GM19193 (cell line): Measurements from ENCODE around the gene CLEC1A.

Experiments used
- POLR2A ChIP-seq: IDR thresholded peaks from 4 replicates; pipeline ENCODE4 v1.6.1; 2011; ENCODE audit not compliant: insufficient read depth, insufficient read length; ENCODE audit errors: extremely low read depth

The CLEC1A gene

GRCh38 chr12:10098791-10099190 lies at the start of gene CLEC1A:
Gene CLEC1A, minus strand, starts transcription at chr12:10098985. Its CDS starts 63 bp downstream, at chr12:10098922.
- TF ChIP-seq POLR2A: no peak

GRCh38 chr12:10147714-10148403 lies 49.1 kb upstream of the CLEC1A start:
- TF ChIP-seq POLR2A: no peak

GRCh38 chr12:10142976-10143589 lies 44.3 kb upstream of the CLEC1A start:
- no peak for TF ChIP-seq POLR2A

- TF ChIP-seq POLR2A: no peak
Observed at GRCh38 chr12:10140001-10140400, 41.2 kb upstream of the CLEC1A start.

- no peak for TF ChIP-seq POLR2A
Observed at GRCh38 chr12:10136637-10137205, 37.9 kb upstream of the CLEC1A start.

- no peak for TF ChIP-seq POLR2A
Observed at GRCh38 chr12:10135126-10135525, 36.3 kb upstream of the CLEC1A start.

GRCh38 chr12:10132850-10133370 lies 34.1 kb upstream of the CLEC1A start:
- TF ChIP-seq POLR2A: no peak

- TF ChIP-seq POLR2A: no peak
Observed at GRCh38 chr12:10131111-10131690, 32.4 kb upstream of the CLEC1A start.

GRCh38 chr12:10130042-10130441 lies 31.3 kb upstream of the CLEC1A start, which contains the start of gene CLEC7A:
Gene CLEC7A, minus strand, starts transcription at chr12:10130199. Its CDS starts 117 bp downstream, at chr12:10130082.
- TF ChIP-seq POLR2A: no peak

GRCh38 chr12:10128687-10129086 lies 29.9 kb upstream of the CLEC1A start:
- TF ChIP-seq POLR2A: no peak

GRCh38 chr12:10126413-10126812 lies 27.6 kb upstream of the CLEC1A start:
- no peak for TF ChIP-seq POLR2A

GRCh38 chr12:10122689-10123088 lies 23.9 kb upstream of the CLEC1A start:
- TF ChIP-seq POLR2A: no peak

- TF ChIP-seq POLR2A: no peak
Observed at GRCh38 chr12:10121278-10121677, 22.5 kb upstream of the CLEC1A start.

GRCh38 chr12:10119066-10119465 lies 20.3 kb upstream of the CLEC1A start:
- TF ChIP-seq POLR2A: no peak

- no peak for TF ChIP-seq POLR2A
Observed at GRCh38 chr12:10115890-10116289, 17.1 kb upstream of the CLEC1A start.
